GM23338 (cell line): ENCODE results near the gene CSNK1E. TPM values are rescaled to one million over a fixed set of nuclear protein-coding genes. Genes with fewer than 3 reads are reported as not detected.

Experiments
- ATAC-seq: fragments of 200-7000 bp; cut with Tn5 transposase; 3 replicates; pipeline ENCODE4 v1.9.1; 2020
- DNase-seq: peaks from one replicate; pipeline ENCODE4 v3.0.0-alpha.2; 2015; ENCODE audit warnings: low spot score
- H2AFZ ChIP-seq: fragments of 200-600 bp; sonication (generic); 2 replicates; pipeline ENCODE4 v1.8.0; 2016; ENCODE audit warnings: antibody characterized with exemption, mild to moderate bottlenecking, moderate library complexity
- H3F3A ChIP-seq: fragments of 200-600 bp; sonication (generic); replicated peaks from 2 replicates; pipeline ENCODE4 v1.8.0; 2017; ENCODE audit warnings: antibody characterized with exemption, mixed run types, low read depth
- H3K27ac ChIP-seq: fragments of 200-600 bp; sonication (generic); 2 replicates; pipeline ENCODE4 v1.6.1; 2016; ENCODE audit warnings: low read depth
- H3K27me3 ChIP-seq: fragments of 200-600 bp; sonication (generic); 2 replicates; pipeline ENCODE4 v1.8.0; 2016; ENCODE audit warnings: mild to moderate bottlenecking, mixed run types, moderate library complexity; ENCODE audit not compliant: insufficient read depth
- H3K36me3 ChIP-seq: fragments of 200-600 bp; sonication (generic); 2 replicates; pipeline ENCODE4 v1.8.0; 2016; ENCODE audit warnings: mild to moderate bottlenecking; ENCODE audit not compliant: insufficient read depth
- H3K4me1 ChIP-seq: fragments of 200-600 bp; sonication (generic); 2 replicates; pipeline ENCODE4 v1.8.0; 2016; ENCODE audit warnings: mild to moderate bottlenecking, moderate library complexity; ENCODE audit not compliant: insufficient read depth
- H3K4me2 ChIP-seq: fragments of 200-600 bp; sonication (generic); 2 replicates; pipeline ENCODE4 v1.7.1; 2017; ENCODE audit warnings: mixed run types
- H3K4me3 ChIP-seq: fragments of 200-600 bp; sonication (generic); 2 replicates; pipeline ENCODE4 v1.6.1; 2016; ENCODE audit warnings: mixed run types
- H3K79me2 ChIP-seq: fragments of 200-600 bp; sonication (generic); replicated peaks from 2 replicates; pipeline ENCODE4 v1.8.0; 2017; ENCODE audit warnings: mild to moderate bottlenecking; ENCODE audit not compliant: insufficient read depth
- H3K9me2 ChIP-seq: fragments of 200-600 bp; sonication (generic); 2 replicates; pipeline ENCODE4 v1.8.0; 2017; ENCODE audit not compliant: insufficient read depth
- H4K20me1 ChIP-seq: fragments of 200-600 bp; sonication (generic); replicated peaks from 2 replicates; pipeline ENCODE4 v1.8.0; 2017; ENCODE audit warnings: mild to moderate bottlenecking; ENCODE audit not compliant: insufficient read depth
- H3K27ac Mint-ChIP-seq: 2 replicates; pipeline ENCODE4 v1.8.0; 2020; ENCODE audit warnings: inconsistent platforms, mild to moderate bottlenecking, moderate library complexity, mixed read lengths
- H3K27me3 Mint-ChIP-seq: 3 replicates; pipeline ENCODE4 v1.8.0; 2022; ENCODE audit warnings: low read depth, mild to moderate bottlenecking, moderate library complexity, mixed read lengths, inconsistent platforms; ENCODE audit not compliant: insufficient read depth, poor library complexity
- H3K36me3 Mint-ChIP-seq: 3 replicates; pipeline ENCODE4 v1.8.0; 2021; ENCODE audit warnings: low read depth, mild to moderate bottlenecking, inconsistent platforms, moderate library complexity, mixed read lengths
- H3K4me1 Mint-ChIP-seq: 3 replicates; pipeline ENCODE4 v1.8.0; 2020; ENCODE audit warnings: mild to moderate bottlenecking, inconsistent platforms, mixed read lengths
- H3K4me3 Mint-ChIP-seq: 3 replicates; pipeline ENCODE4 v1.8.0; 2021; ENCODE audit warnings: moderate library complexity, mild to moderate bottlenecking, inconsistent platforms, mixed read lengths
- H3K9me3 Mint-ChIP-seq: 3 replicates; pipeline ENCODE4 v1.8.0; 2020; ENCODE audit warnings: moderate library complexity, mild to moderate bottlenecking, inconsistent platforms, mixed read lengths
- CREB1 ChIP-seq: fragments of 250-450 bp; sonication (Bioruptor Pico); IDR thresholded peaks from 2 replicates; pipeline ENCODE4 v1.5.0; 2020; ENCODE audit warnings: low read depth, mild to moderate bottlenecking, moderate library complexity
- ETS1 ChIP-seq: IDR thresholded peaks from 2 replicates; pipeline ENCODE4 v1.6.1; 2016; ENCODE audit warnings: antibody characterized with exemption
- EZH2 ChIP-seq: fragments of 200-600 bp; sonication (generic); IDR thresholded peaks from one replicate; pipeline ENCODE4 v1.8.0; 2017; ENCODE audit warnings: antibody characterized with exemption, mild to moderate bottlenecking, low read depth; ENCODE audit not compliant: unreplicated experiment
- EZH2phosphoT487 ChIP-seq: fragments of 200-600 bp; sonication (generic); IDR thresholded peaks from one replicate; pipeline ENCODE4 v1.8.1; 2018; ENCODE audit warnings: antibody characterized with exemption; ENCODE audit not compliant: unreplicated experiment
- JUNB ChIP-seq: IDR thresholded peaks from one replicate; pipeline ENCODE4 v1.6.1; 2016; ENCODE audit warnings: antibody characterized with exemption; ENCODE audit not compliant: unreplicated experiment
- NANOG ChIP-seq: IDR thresholded peaks from 2 replicates; pipeline ENCODE4 v1.6.1; 2016; ENCODE audit warnings: antibody characterized with exemption, borderline replicate concordance
- POLR2AphosphoS5 ChIP-seq: IDR thresholded peaks from 2 replicates; pipeline ENCODE4 v1.6.1; 2016; ENCODE audit warnings: antibody characterized with exemption, low read depth
- REST ChIP-seq: IDR thresholded peaks from one replicate; pipeline ENCODE4 v1.6.1; 2018; ENCODE audit warnings: antibody characterized with exemption; ENCODE audit not compliant: unreplicated experiment
- STAT1 ChIP-seq: IDR thresholded peaks from one replicate; pipeline ENCODE4 v1.6.1; 2016; ENCODE audit warnings: antibody characterized with exemption; ENCODE audit not compliant: unreplicated experiment
- ZNF114 ChIP-seq: fragments of 250-450 bp; sonication (Bioruptor Pico); IDR thresholded peaks from 2 replicates; pipeline ENCODE4 v1.5.0; 2020; ENCODE audit warnings: mild to moderate bottlenecking, moderate library complexity
- ZNF331 ChIP-seq: fragments of 250-450 bp; sonication (Bioruptor Pico); IDR thresholded peaks from 2 replicates; pipeline ENCODE4 v1.5.0; 2020; ENCODE audit warnings: low read depth, mild to moderate bottlenecking, moderate library complexity
- ZNF462 ChIP-seq: fragments of 250-450 bp; sonication (Bioruptor Pico); IDR thresholded peaks from 2 replicates; pipeline ENCODE4 v1.5.0; 2020; ENCODE audit warnings: mild to moderate bottlenecking, moderate library complexity
- polyA plus RNA-seq: library from polyadenylated mRNA; unstranded; fragments of >200 nt; fragmentation: Nextera tagmentation; extraction: Ambion mirVana; gene quantifications from 2 replicates; pipeline ENCODE4 v1.2.1, GENCODE V29; 2016
- total RNA-seq: library from RNA; depleted of rRNA; stranded (reverse); fragments of >200 nt; shearing (Covaris generic); gene quantifications from 2 replicates; pipeline ENCODE4 v1.2.3, GENCODE V29; 2014
- TF ChIP-seq, protein P1 (sequence below), 2 experiments: fragments of 200-600 bp in 1 of 2; sonication (generic) in 1 of 2; conservative IDR thresholded peaks; 2 replicates each; pipeline versions ENCODE4 v1.5.1 to v1.6.1; 2016 to 2017; ENCODE audit warnings: antibody characterized with exemption in 2 of 2, low read depth in 2 of 2, mild to moderate bottlenecking in 2 of 2, moderate library complexity in 1 of 2

The CSNK1E gene
- total and polyA plus RNA-seq, 2 experiments from 2014 or later = 180 to 259 TPM

DNA sequence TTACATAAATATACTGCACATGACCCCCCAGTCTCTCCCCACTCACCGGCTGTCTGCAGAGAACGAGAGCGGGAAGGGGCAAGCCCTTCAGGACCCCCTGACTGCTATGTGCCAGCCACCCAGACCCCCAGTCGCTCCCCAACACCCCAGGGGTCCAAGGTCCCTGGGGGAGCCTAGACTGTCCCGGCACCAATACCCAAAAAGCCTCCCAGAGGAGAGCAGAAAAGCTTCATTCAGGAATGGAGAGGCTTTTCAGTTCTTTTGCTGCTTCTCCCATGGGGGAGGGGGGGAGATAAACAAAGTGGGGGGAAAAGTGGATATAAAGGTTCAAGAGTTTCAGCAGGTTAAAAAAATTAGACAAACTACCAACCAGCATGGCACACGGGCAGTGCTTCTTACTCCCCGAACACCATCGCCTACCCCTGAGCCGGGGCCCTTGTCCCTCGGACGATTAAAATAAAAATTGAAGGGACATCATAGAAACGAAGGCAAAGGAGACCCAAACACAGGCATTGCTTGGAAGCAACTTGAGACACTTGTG lies 1.3 kb downstream of the CSNK1E start:
- Histone ChIP-seq H4K20me1 (peaks cover 55% of the 10 kb centered on the region), H2AFZ (no peak overlapping the region), H3K27ac (peak overlapping the region; percentile 85), H3K4me2 (peak overlapping the region; percentile 100), H3K4me3 (peak overlapping the region; percentile 96), H3K4me1 (peaks cover 74% of the 10 kb centered on the region), H3K36me3 (peaks cover 26% of the 10 kb centered on the region), H3K79me2 (peaks cover 87% of the 10 kb centered on the region), H3K9me2 (no peaks in the 10 kb centered on the region), H3K27me3 (no peaks in the 10 kb centered on the region), H3F3A (peaks cover 40% of the 10 kb centered on the region)
- H3K4me3 Mint-ChIP-seq = peak overlapping the region; percentile 95
- ATAC-seq = no peak
- H3K27ac Mint-ChIP-seq = peak overlapping the region; percentile 98
- peaks cover 37% of the 10 kb centered on the region for H3K36me3 Mint-ChIP-seq
- peaks cover 27% of the 10 kb centered on the region for H3K27me3 Mint-ChIP-seq
- TF ChIP-seq ZNF462 = no peak
- TF ChIP-seq REST = no peak
- TF ChIP-seq EZH2phosphoT487 = no peak
- no peak; the same call in 1 of the 2 replicates for TF ChIP-seq POLR2AphosphoS5
- TF ChIP-seq ETS1 = no peak
- no peak for TF ChIP-seq ZNF114
- TF ChIP-seq CREB1 (CRISPR knock-in tag) = no peak
- no peak for TF ChIP-seq EZH2
- no peak for TF ChIP-seq NANOG
- TF ChIP-seq STAT1 = no peak
- TF ChIP-seq, protein P1, sequence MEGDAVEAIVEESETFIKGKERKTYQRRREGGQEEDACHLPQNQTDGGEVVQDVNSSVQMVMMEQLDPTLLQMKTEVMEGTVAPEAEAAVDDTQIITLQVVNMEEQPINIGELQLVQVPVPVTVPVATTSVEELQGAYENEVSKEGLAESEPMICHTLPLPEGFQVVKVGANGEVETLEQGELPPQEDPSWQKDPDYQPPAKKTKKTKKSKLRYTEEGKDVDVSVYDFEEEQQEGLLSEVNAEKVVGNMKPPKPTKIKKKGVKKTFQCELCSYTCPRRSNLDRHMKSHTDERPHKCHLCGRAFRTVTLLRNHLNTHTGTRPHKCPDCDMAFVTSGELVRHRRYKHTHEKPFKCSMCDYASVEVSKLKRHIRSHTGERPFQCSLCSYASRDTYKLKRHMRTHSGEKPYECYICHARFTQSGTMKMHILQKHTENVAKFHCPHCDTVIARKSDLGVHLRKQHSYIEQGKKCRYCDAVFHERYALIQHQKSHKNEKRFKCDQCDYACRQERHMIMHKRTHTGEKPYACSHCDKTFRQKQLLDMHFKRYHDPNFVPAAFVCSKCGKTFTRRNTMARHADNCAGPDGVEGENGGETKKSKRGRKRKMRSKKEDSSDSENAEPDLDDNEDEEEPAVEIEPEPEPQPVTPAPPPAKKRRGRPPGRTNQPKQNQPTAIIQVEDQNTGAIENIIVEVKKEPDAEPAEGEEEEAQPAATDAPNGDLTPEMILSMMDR (conservative IDR thresholded peaks at IDR 0.05; ENCODE audit: low read depth in 2 of 2) = no peak
- no peak for TF ChIP-seq ZNF331 (CRISPR knock-in tag)
- no peak for TF ChIP-seq JUNB
- peaks cover 5% of the 10 kb centered on the region; the same call in 2 of the 3 replicates for H3K9me3 Mint-ChIP-seq
- no peak for DNase-seq
- peaks cover 73% of the 10 kb centered on the region for H3K4me1 Mint-ChIP-seq
